ENCODE measurements around the gene TRIM8. TPM values are rescaled to one million over a fixed set of nuclear protein-coding genes. Genes with fewer than 3 reads are reported as not detected.

Gene TRIM8
- polyA plus RNA-seq, 3 donors, result 39.4 to 183 (median 41.4) TPM

- peaks cover 38 to 39% of the 10 kb centered on the region in 2 donors for H3K36me3 Mint-ChIP-seq
- H3K9me3 Mint-ChIP-seq, result peaks cover 0 to 2% (median 0%) of the 10 kb centered on the region in 7 donors
- Histone ChIP-seq H3K9me3 (replicated peaks in 1 of 2; ENCODE audit: control insufficient read depth in 1 of 2, insufficient read depth in 1 of 2, low read length in 2 of 2) (no peaks in the 10 kb centered on the region), H3K27me3 (ENCODE audit: control insufficient read depth in 2 of 2, insufficient read depth in 2 of 2, low read length in 2 of 2) (no peaks in the 10 kb centered on the region), H3K4me2 (replicated peaks; ENCODE audit: extremely low read depth, low read length, poor library complexity, severe bottlenecking) (no peak overlapping the region), H3K9ac (ENCODE audit: insufficient read depth, low read length, poor library complexity, severe bottlenecking) (no peak overlapping the region), H3K4me3 (replicated peaks in 1 of 3; ENCODE audit: low read depth in 2 of 3, low read length in 3 of 3) (no peak overlapping the region), H3K27ac (ENCODE audit: low read depth in 1 of 2, low read length in 2 of 2) (no peak overlapping the region), H3K36me3 (replicated peaks in 1 of 2; ENCODE audit: control insufficient read depth in 1 of 2, insufficient read depth in 2 of 2, low read length in 2 of 2) (peaks cover 8 to 26% of the 10 kb centered on the region in 2 donors), H4K20me1 (ENCODE audit: insufficient read depth, low read length) (peaks cover 7% of the 10 kb centered on the region), H3K4me1 (ENCODE audit: control insufficient read depth in 1 of 2, insufficient read depth in 2 of 2, low read length in 2 of 2) (peaks cover 0 to 6% of the 10 kb centered on the region in 2 donors), H3K79me2 (ENCODE audit: insufficient read depth, low read length) (no peaks in the 10 kb centered on the region), H2AFZ (ENCODE audit: insufficient read depth, low read depth, low read length, poor library complexity, severe bottlenecking) (no peak overlapping the region)
- no peak for DNase-seq
- H3K4me1 Mint-ChIP-seq, result peaks cover 11% of the 10 kb centered on the region
- H3K27ac Mint-ChIP-seq, result no peak overlapping the region
- intact Hi-C loops (cut with micrococcal nuclease), result no loop called here
- TF ChIP-seq CTCF (IDR thresholded peaks at IDR 0.05), result no peak
- no CpG with 5 or more reads among the region's 3 CpGs for WGBS (ENCODE audit: insufficient coverage)
- no peaks in the 10 kb centered on the region for H3K27me3 Mint-ChIP-seq (ENCODE audit: low read depth in 3 of 3)
- no peak overlapping the region for H3K4me3 Mint-ChIP-seq
Observed at GRCh38 chr10:102701272-102701671, 57.0 kb downstream of the TRIM8 start.

DNA sequence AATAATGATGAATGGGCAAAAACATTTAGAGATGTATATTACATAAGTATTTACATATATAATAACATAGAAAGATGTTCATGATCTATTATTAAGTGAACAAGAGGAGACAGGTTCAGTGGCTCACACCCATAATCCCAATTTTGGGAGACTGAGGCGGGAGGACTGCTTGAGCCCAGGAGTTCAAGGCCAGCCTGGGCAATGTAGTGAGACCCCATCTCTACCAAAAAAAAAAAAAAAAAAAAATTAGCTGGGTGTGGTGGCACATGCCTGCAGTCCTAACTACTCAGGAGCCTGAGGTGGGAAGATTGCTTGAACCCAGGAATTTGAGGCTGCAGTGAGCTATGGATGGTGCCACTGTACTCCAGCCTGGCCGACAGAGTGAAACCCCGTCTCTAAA lies 57.5 kb downstream of the TRIM8 start:
- Mint-ChIP-seq H3K27me3 (ENCODE audit: low read depth in 3 of 3) (no peaks in the 10 kb centered on the region), H3K9me3 (peaks cover 0 to 2% (median 0%) of the 10 kb centered on the region in 7 donors), H3K27ac (no peak overlapping the region), H3K4me1 (peaks cover 8% of the 10 kb centered on the region), H3K36me3 (peaks cover 34 to 35% of the 10 kb centered on the region in 2 donors), H3K4me3 (no peak overlapping the region)
- intact Hi-C loops (cut with micrococcal nuclease), result no loop called here
- no peak overlapping the region for H3K4me2 ChIP-seq (replicated peaks; ENCODE audit: extremely low read depth, low read length, poor library complexity, severe bottlenecking)
- DNase-seq, result no peak
- H2AFZ ChIP-seq (ENCODE audit: insufficient read depth, low read depth, low read length, poor library complexity, severe bottlenecking), result no peak overlapping the region
- no CpG with 5 or more reads among the region's 3 CpGs for WGBS (ENCODE audit: insufficient coverage)
- H3K27me3 ChIP-seq (ENCODE audit: control insufficient read depth in 2 of 2, insufficient read depth in 2 of 2, low read length in 2 of 2), result no peaks in the 10 kb centered on the region
- peaks cover 7% of the 10 kb centered on the region for H4K20me1 ChIP-seq (ENCODE audit: insufficient read depth, low read length)
- peaks cover under 1% of the 10 kb centered on the region for H3K79me2 ChIP-seq (ENCODE audit: insufficient read depth, low read length)
- H3K4me1 ChIP-seq (ENCODE audit: control insufficient read depth in 1 of 2, insufficient read depth in 2 of 2, low read length in 2 of 2), result peaks cover 0 to 6% of the 10 kb centered on the region in 2 donors
- peaks cover 4 to 21% of the 10 kb centered on the region in 2 donors for H3K36me3 ChIP-seq (replicated peaks in 1 of 2; ENCODE audit: control insufficient read depth in 1 of 2, insufficient read depth in 2 of 2, low read length in 2 of 2)
- no peak overlapping the region for H3K4me3 ChIP-seq (replicated peaks in 1 of 3; ENCODE audit: low read depth in 2 of 3, low read length in 3 of 3)
- no peak overlapping the region for H3K9ac ChIP-seq (ENCODE audit: insufficient read depth, low read length, poor library complexity, severe bottlenecking)
- no peak overlapping the region for H3K27ac ChIP-seq (ENCODE audit: low read depth in 1 of 2, low read length in 2 of 2)
- no peaks in the 10 kb centered on the region for H3K9me3 ChIP-seq (replicated peaks in 1 of 2; ENCODE audit: control insufficient read depth in 1 of 2, insufficient read depth in 1 of 2, low read length in 2 of 2)
- no peak for TF ChIP-seq CTCF (IDR thresholded peaks at IDR 0.05)
